Stimulated activated CD8-positive, alpha-beta memory T cell treated with anti-CD3 and anti-CD28 coated beads, Interleukin-7, amount 100 ng/mL, for 48 hours (primary cell): ENCODE data around the gene KIF3C.
"Not testable (repeated sequence)": the region's sequence is repeated elsewhere in the genome, so short reads cannot be mapped to it uniquely, and the experiment has no call there.

Source experiments
- DNase-seq, 2 donors: peaks; one replicate each; pipeline ENCODE4 v3.0.0-alpha.2; 2020; ENCODE audit warnings: low read depth in 1 of 2; ENCODE audit errors: extremely low read depth in 1 of 2

The KIF3C gene

DNA sequence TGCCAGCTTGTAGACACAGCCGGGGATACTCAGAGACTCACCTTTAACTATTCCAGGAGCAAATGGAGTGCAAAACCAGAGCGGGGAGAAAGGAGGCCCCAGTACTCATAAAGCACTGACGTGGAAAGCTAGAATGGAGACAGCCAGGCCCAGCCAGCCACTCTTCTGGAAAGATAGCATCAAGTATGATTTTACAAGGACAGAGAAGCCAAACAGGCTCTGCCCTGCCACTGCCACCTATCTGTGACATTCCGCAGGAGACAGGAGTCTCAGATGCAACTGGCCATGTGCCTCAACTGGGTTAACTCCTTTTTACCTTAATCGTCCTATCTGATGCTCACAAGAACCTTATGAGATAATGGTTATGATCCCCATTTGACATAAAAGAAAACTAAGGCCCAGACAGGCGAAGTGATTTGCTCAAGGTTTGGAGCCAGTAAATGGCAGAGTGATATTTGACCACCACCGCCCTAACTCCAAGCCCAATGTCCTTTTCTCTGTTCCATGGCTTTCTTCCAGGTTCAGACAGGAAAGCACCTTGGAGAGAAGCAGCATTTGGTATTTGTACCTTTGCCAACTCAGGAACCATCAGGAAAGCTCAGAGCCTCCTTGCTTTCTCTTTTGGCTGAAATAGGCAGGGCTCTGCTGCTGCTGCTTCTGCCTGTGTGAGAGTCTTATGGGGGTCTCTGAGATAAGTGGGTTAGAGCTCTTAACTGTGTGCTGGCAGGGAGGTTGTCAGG, 15.6 kb downstream of the KIF3C start:
- no peak for DNase-seq

DNA sequence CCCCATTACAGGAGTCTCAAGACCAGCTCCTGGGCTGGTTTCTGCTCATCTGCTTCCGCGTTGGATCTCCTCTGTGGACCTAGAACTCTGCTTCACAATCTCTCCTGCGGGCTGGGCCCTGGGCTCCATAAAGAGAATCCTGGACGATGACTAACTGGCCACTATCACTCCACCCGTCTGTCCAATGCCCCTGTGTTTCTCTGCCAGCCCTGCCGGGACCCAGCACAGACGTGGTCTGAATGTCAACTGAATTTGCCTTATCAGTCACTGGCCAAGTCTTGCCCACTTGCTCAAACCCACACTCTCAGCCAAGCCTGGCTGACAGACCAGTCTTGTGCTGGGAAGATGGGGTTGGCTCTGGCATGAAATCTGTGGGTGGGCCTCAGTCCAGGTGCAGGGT, 17.4 kb downstream of the KIF3C start:
- DNase-seq, result no peak

DNA sequence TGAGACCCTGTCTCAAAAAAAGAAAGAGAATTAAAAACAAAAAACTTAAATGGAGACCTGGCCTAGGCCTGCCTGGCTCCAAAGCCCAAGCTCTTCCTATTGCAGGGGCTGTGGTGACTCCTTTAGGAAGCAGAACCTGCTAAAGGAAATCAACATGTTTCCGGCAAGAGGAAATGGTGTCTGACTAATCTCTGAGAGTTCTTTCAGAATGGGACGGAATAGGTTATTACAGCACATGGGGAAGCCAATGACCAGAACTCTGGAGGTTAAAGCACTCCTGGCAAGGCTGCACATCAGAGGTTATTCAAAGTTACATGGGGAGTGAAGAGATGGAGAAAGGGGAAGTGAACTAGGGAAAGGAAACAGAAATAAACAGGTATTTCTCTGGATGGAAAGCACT, 21.4 kb downstream of the KIF3C start:
- no peak for DNase-seq

DNA sequence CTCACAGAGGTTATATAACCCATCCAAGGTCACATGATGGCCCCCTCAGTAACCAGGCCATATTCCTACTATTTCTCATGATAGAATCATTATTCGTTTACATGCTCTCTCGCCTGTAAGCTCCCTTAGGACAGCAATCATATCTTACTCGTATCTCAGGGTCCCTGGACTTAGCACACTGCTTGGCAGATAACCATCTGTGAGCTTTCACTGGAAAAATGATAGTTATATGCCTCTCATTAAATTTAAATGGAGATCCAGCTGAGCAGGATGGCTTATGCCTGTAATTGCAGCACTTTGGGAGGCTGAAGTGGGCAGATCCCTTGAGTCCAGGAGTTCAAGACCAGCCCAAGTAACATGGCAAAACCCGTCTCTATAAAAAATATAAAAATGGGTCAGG, 21.9 kb downstream of the KIF3C start:
- no peak for DNase-seq

DNA sequence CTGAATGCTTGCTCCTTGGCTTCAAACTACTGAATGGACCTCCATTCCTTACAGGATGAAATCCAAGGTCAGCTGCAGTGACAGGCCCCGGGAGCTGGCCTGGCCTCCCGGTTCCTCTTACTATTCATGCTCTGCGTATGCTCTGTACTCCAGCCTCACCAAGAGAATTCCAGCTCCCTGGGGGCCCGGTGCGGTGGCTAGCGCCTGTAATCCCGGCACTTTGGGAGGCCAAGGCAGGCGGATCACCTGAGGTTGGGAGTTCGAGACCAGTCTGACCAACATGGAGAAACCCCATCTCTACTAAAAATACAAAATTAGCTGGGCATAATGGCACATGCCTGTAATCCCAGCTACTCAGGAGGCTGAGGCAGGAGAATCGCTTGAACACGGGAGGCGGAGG, 23.7 kb downstream of the KIF3C start:
- DNase-seq, result not testable (repeated sequence)

DNA sequence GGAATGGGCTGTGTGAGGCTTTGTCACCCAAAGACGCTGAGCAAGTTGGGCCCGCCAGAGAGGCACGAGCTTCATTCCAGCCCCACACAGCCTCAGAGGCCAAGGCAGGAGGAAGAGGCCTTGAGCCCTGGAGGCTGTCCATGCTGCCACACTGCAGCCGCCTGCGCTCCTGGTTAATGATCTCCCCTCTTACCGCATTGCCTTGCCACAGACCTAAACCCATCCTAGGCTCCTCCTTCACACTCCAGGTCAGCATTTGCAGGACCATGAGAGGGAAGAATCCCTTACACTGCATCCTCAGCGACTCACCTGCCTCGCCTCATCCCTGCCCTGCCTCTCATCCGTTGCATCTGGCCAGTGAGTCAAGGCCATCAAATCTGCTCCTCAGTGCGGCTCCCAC, 24.6 kb downstream of the KIF3C start:
- DNase-seq, result no peak

DNA sequence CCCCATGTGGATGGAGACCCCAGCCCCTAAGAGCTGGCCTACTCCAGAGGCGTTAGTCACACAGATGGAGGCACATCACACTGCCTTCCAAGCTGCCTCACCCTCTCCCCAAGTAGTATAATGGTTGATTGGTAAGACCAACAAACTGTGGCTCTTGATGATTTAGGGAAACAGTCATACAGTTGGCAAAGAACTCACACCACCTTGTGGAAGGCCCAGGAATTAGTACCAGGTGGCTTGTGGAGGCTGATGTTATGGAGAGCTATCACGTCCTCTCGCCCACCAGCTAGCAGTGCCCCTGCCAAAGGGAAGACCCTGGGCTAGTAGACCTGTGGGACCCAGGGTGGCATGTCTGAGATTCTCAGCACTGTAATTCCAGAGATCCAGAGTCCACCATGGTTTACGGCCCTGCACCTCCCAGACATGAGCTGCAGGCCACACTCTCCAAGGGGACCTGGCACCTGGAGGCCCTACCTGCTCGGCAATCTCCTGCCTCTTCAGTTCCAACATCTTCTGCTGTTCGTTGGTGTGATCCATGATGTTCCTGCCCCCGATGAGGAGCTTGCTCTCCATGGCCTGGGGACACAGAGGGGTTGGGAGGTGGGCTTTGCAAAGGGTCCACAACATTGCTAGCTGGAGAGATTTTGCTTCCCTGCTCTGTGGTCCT, 26.3 kb downstream of the KIF3C start:
- DNase-seq, result no peak

DNA sequence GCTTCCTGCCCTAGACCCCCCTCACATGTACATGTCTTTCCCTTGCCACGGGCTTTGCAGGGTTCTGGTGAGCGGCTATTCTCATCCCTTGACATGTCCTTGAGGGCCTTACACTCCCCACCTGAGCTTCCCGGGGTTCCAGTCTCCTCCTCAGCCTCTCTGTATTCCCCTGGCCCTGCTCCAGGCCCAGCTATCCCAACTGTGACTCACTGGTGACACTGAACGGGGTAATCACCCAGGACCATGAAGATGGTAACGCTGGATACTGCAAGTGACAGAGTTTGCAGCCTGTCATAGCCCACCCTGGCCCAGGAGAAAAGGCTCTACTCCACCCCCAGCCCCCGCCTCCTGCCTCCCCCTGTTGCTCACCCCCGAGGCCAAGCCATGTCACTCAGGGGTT, 27.3 kb downstream of the KIF3C start:
- no peak for DNase-seq

DNA sequence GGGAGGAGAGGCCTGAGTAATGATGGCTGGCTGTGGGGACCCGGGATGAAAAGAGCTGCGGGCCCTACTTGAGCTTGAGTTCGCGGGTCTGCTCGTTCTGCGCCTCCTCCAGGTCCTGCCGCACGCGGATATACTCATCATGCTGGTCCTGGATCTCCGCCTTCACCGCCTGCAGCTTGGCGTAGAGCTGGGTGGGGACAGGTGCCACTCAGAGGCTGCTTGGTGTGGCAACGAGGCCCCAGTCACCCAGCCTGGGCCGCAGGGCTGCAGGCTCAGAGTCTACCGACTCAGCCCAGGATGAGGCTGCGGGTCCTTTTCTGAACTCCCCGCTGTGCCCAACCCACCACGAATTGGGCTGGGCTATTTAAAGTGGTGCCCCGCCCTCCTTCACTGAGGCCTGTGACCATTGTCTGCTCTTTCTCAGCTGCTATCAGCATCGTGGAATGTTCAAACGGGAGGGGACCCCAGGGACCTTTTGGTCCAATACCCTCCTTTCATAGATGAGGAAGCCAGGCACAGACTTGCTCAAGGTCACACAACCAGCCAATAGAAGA, 28.0 kb downstream of the KIF3C start:
- DNase-seq, result no peak

DNA sequence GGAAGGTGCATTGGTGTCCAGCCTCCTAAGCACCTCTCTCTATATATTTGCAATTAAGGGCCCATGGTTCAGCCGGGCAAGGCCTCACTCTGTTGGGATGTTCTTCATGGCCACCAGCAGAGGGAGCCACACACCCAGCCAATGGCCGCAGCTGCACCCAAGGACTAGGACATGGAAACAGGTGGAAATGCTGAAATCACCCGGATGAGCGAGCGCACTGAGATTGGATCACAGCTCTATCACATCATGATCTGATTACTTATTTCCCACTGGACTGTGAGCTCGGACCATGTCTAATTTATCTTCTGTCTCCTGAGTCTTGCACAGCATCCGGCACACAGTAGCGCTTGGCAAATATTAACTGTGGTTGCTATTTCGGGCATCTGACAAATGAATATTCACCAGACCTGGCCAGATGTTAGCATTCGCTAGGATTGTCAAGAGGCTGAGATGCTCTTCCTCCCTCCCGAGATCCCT, 31.2 kb downstream of the KIF3C start:
- peak; percentile 34 to 39 for DNase-seq

DNA sequence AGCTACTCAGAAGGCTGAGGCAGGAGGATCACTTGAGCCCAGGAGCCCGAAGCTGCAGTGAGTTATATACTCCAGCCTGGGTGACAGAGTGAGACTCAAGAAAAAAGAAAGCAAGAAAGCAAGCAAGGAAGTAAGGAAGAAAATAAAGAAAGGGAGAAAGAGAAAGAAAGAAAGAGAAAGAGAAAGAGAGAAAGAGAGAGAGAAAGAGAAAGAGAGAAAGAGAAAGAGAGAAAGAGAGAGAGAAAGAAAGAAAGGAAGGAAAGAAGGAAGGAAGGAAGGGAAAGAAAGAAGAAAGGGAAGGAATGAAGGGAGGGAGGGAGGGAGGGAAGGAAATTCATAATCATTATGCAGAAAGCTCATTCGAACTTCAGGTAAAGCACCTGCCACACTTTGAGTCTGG, 33.9 kb downstream of the KIF3C start:
- no peak for DNase-seq

DNA sequence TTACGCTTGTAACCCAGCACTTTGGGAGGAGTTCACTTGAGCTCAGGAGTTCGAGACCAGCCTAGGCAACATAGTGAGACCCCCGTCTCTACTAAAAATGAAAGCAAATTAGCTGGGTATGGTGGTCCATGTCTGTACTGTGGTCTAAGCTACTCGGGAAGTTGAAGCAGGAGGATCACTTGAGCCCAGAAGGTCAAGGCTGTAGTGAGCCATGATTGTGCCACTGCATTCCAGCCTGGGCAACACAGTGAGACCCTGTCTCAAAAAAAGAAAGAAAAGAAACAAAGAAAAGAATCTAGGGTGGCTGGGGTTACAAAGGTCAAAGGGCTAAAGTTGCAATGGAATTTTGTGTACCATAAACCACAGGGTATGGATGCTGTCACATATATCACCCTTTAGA, 41.3 kb downstream of the KIF3C start:
- no peak for DNase-seq

DNA sequence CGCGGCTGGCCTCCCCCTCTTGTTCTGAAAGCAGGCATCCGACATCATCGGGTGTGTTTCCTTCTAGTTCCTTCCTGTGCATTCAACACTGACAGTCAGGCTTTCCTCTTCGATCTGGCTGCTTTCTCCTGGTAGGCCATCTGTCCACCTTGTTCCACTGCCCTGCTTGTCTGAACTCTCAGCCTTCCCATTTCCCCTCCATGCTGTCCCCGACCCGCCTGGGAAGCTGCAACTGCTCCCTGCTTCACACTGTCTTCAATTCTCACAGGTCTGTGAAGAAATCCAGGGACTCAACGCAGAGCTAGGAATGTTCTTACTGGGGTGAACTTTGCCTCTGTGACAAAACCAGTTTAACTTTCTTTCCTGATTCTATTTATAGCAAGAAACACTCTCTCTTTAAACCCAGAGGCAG, 43.0 kb downstream of the KIF3C start:
- no peak for DNase-seq

DNA sequence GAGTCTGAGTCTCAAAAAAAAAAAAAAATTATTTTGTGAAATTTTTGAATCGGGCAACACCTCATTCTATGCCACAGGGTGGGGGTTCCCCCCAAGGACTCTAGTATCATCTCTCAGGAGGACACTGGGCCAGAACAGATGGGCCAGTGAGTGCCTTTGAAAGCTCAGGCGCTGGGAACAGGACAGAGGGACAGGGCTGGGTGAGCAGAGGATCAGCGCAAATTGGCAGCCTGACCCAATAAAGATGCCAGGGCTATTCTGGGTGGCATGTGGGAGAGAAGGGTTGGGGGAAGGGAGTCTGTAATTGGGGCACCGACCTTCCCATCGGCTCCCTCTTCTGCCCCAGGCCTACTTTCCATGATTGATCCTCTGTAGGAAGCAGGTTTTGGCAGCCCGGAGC, 44.0 kb downstream of the KIF3C start:
- DNase-seq, result no peak

DNA sequence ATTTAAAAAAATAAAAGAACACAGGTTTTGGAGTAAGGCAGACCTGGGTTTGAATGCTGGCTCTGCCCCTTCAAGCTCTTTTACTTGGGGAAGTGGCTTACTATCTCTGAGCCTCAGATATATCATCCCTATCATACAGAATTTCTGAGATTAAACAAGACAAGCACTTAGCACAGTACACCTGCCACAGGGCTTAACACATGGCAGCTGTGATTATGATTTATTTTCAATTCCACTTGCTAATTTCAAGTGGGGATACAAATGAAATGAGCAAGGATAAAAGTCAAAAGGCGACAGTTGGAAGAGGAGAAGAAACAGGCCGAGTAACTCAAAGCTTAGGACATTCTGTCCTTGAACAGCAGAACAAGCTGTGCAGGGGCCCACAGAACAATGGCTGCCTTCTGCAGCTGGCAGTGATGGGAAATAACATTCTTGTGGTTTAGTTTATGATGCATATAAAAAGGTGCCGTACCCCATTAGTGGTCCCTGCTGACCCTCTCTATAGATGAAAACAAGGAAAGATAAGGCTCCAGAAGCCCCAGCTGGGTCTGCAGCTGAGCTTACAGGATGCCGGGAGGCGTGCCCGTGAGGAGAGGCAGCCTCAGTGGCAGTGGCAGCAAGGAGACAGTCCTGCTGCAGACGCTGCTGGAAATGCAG, 45.3 kb downstream of the KIF3C start:
- no peak for DNase-seq

DNA sequence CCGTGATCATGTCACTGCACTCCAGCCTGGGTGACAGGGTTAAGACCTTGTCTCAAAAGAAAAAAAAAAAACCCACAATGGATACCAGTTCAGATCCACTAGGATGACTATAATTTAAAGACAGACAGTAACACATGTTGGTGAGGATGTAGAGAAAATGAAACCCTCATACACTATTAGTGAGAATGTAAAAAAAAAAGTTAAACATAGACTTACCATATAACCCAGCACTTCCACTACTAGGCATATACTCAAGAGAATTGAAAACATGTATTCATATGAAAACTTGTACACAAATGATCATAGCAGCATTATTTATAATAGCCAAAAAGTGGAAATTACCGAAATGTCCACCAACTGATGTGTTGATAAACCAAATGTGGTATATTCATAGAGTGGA, 48.7 kb downstream of the KIF3C start:
- DNase-seq, result no peak

DNA sequence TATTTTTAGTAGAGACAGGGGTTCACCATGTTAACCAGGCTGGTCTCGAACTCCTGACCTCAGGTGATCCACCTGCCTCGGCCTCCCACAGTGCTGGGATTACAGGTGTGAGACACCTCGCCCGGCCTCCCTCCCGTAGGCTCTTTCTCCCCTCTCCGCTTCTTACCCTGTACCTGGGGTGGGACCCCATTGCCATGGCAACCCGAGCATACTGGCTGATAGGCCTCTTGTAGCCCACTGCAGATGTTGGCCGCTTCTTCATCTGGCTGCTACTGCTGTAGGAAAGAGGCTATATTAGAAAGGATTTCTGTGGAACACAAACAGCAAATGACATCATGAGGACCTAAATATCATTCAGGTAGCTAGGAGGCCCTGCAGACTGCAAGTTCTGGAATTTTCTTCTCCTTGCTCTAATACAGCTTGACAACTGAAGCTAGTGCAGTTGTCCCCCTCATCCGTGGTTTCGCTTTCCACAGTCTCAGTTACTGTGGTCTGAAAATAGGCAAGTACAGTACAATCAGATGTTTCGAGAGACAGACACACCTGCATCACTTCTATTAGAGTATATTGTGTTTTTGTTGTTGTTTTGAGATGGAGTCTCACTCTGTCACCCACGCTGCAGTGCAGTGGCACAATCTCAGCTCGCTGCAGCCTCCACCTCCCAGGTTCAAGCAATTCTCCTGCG, 52.4 kb downstream of the KIF3C start:
- no peak for DNase-seq

DNA sequence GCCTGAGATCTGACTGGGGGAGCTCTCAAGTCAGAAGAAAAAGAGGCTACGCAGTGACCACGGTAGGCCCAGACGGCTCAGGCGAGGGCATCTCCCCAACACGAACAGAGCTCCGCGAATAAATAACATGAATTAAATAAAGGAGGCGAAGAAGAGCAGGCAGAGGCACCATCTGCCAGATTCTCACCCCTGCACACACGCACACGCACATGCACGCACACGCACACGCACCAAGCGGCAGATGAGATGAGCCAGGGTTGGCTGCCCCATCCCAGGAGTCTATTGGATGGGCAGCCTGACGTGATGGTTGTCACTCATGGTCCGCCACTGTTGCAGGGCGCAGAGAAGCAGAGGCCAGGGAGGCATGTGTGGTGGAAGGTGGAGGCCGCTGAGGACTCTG, 53.6 kb downstream of the KIF3C start:
- no peak for DNase-seq

DNA sequence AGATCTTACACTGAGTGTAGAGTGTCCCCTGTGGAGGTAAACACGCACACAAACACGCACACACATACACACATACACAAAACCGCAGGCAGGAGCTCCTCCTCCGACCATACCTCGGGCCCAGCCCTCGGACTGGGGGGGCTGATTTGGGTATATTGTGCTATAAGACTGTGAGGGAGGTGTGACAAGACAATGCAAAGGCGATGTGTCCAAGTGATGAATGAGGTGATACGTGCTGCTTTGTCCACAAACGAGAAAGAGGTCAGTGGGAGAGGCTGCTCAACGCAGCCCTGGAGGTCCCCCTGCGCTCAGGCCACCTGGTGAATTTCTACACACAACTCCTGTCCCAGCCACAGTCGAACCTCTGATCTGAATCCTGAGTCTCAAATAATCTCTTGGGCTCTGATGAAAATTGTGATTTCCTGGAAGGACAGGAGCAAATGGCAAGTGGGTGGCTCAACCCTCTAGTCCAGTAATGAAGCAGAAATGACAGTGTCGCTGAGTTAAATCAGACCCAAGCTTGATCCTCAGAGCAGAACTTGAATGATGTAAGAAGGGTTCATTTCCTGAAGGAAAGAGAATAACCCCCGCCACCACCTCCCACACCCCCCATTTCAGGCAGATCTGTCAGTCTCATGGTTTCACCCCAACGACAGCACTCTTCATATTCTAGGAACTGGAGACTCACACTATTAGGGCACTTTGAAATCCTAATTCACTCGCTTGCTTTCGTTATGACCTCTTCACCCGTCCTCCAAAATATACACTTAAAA, 55.1 kb downstream of the KIF3C start:
- peak in 1 of 2 donors; percentile 2 for DNase-seq

DNA sequence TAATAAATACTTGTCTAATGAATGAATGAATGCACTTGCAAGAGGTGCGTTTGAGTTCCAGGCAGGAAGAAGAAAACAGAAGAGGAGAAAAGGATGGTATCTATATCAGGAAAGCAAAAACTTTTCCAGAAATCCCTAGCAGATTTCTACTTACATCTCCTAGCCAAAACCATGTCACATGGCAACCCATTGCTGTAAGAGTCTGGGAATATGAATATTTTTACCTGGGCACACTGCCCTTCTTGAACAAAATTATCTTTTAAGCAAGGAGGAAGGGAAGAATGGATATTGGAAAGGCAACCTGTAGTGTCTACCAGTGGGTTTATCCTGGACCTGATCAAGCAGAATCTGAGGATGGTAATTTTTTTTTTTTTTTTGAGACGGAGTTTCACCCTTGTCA, 59.8 kb downstream of the KIF3C start:
- no peak for DNase-seq
